ENCODE data around the gene LRRC32.

- no peak for TF ChIP-seq TAF1 (IDR thresholded peaks at IDR 0.05; ENCODE audit: borderline replicate concordance, low read depth, low read length)
- no peak for TF ChIP-seq POLR2AphosphoS5 (IDR thresholded peaks at IDR 0.05; ENCODE audit: low read depth, low read length)
- TF ChIP-seq POLR2A (IDR thresholded peaks at IDR 0.05; ENCODE audit: low read depth, low read length), result no peak
Observed at GRCh38 chr11:76668362-76669155, 2.0 kb downstream of the LRRC32 start.
